ENCODE measurements around the gene MBD4. TPM values are rescaled to one million over a fixed set of nuclear protein-coding genes. Genes with fewer than 3 reads are reported as not detected.
"Not testable (repeated sequence)": the region's sequence is repeated elsewhere in the genome, so short reads cannot be mapped to it uniquely, and the experiment has no call there.

MBD4 gene
- polyA plus RNA-seq, 1 donor (not counting 4 experiments of a cell fraction or from before 2014, with no cell fraction given) = 35.0 TPM

DNA sequence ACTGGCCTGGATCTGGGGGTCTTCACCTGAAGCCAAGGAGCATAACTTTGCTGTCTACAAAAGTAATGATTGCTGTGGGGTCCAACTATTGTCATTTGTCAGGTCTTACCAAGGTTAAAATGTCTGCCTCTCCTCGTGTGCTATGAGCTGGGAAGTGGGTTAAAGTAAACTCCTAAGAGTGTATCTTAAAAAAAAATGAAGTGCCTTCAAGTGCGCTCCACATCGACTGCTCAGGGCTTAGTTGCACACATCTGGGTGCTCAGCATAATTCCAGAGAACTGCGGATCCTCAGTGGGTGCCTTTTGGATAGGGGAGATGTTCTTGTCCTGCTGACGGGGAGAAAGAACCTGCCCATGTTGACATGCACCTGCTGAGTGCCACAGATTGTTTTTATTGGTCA, 52.3 kb downstream of the MBD4 start:
- DNase-seq (ENCODE audit: low read depth, low spot score) (no peak), FAIRE-seq (no peak)
- TF ChIP-seq EZH2 (IDR thresholded peaks at IDR 0.05; ENCODE audit: low read length) = no peak
- TF ChIP-seq, protein P1, sequence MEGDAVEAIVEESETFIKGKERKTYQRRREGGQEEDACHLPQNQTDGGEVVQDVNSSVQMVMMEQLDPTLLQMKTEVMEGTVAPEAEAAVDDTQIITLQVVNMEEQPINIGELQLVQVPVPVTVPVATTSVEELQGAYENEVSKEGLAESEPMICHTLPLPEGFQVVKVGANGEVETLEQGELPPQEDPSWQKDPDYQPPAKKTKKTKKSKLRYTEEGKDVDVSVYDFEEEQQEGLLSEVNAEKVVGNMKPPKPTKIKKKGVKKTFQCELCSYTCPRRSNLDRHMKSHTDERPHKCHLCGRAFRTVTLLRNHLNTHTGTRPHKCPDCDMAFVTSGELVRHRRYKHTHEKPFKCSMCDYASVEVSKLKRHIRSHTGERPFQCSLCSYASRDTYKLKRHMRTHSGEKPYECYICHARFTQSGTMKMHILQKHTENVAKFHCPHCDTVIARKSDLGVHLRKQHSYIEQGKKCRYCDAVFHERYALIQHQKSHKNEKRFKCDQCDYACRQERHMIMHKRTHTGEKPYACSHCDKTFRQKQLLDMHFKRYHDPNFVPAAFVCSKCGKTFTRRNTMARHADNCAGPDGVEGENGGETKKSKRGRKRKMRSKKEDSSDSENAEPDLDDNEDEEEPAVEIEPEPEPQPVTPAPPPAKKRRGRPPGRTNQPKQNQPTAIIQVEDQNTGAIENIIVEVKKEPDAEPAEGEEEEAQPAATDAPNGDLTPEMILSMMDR (optimal IDR thresholded peaks at IDR 0.05 in 1 of 3, IDR thresholded peaks at IDR 0.05 in 1 of 3, conservative IDR thresholded peaks at IDR 0.05 in 1 of 3; ENCODE audit: extremely low read depth in 1 of 3, insufficient read depth in 2 of 3, low read length in 3 of 3) = no peak
- no peak overlapping the region for H3K9ac ChIP-seq (ENCODE audit: control insufficient read depth, extremely low read depth, insufficient read depth, low read length)
- no peak overlapping the region for H3K27ac ChIP-seq (ENCODE audit: control insufficient read depth, insufficient read depth, low read length)
- H2AFZ ChIP-seq (ENCODE audit: control insufficient read depth, low read length) = no peak overlapping the region
- H3K9me3 ChIP-seq (ENCODE audit: control insufficient read depth, low read depth, low read length) = no peaks in the 10 kb centered on the region
- no peaks in the 10 kb centered on the region for H3K27me3 ChIP-seq (ENCODE audit: control insufficient read depth, extremely low read depth, insufficient read depth, low read length)
- dilution Hi-C loops (cut with MboI; ENCODE audit: extremely low pct_ligation_motif_present, low sequenced_read_pairs) = no loop called here
- H3K4me1 ChIP-seq (ENCODE audit: control insufficient read depth, extremely low read depth, insufficient read depth, low read length) = peaks cover 6% of the 10 kb centered on the region
- H3K79me2 ChIP-seq (ENCODE audit: control insufficient read depth, insufficient read depth, low read length) = no peaks in the 10 kb centered on the region
- H3K4me2 ChIP-seq (ENCODE audit: control insufficient read depth, extremely low read depth, insufficient read depth, low read depth, low read length) = no peak overlapping the region
- H3K9me1 ChIP-seq (ENCODE audit: control insufficient read depth, extremely low read depth, insufficient read depth, low read length) = no peaks in the 10 kb centered on the region
- H3K4me3 ChIP-seq (ENCODE audit: control insufficient read depth in 2 of 3, extremely low read depth in 1 of 3, insufficient read depth in 2 of 3, low read depth in 1 of 3, low read length in 3 of 3) = no peak overlapping the region
- H4K20me1 ChIP-seq (ENCODE audit: control insufficient read depth, extremely low read depth, insufficient read depth, low read length) = no peaks in the 10 kb centered on the region
- peaks cover 10 to 12% of the 10 kb centered on the region in 2 experiments for H3K36me3 ChIP-seq (ENCODE audit: control insufficient read depth in 2 of 2, extremely low read depth in 1 of 2, insufficient read depth in 2 of 2, low read length in 2 of 2)

GRCh38 chr3:129386984-129387383, 52.8 kb downstream of the MBD4 start:
- Histone ChIP-seq H3K27ac (ENCODE audit: control insufficient read depth, insufficient read depth, low read length) (no peak overlapping the region), H3K27me3 (ENCODE audit: control insufficient read depth, extremely low read depth, insufficient read depth, low read length) (no peaks in the 10 kb centered on the region), H3K9ac (ENCODE audit: control insufficient read depth, extremely low read depth, insufficient read depth, low read length) (no peak overlapping the region), H3K36me3 (ENCODE audit: control insufficient read depth in 2 of 2, extremely low read depth in 1 of 2, insufficient read depth in 2 of 2, low read length in 2 of 2) (peaks cover 10 to 12% of the 10 kb centered on the region in 2 experiments), H3K9me1 (ENCODE audit: control insufficient read depth, extremely low read depth, insufficient read depth, low read length) (no peaks in the 10 kb centered on the region), H2AFZ (ENCODE audit: control insufficient read depth, low read length) (no peak overlapping the region), H3K4me1 (ENCODE audit: control insufficient read depth, extremely low read depth, insufficient read depth, low read length) (peaks cover 6% of the 10 kb centered on the region), H4K20me1 (ENCODE audit: control insufficient read depth, extremely low read depth, insufficient read depth, low read length) (no peaks in the 10 kb centered on the region), H3K4me3 (ENCODE audit: control insufficient read depth in 2 of 3, extremely low read depth in 1 of 3, insufficient read depth in 2 of 3, low read depth in 1 of 3, low read length in 3 of 3) (no peak overlapping the region), H3K4me2 (ENCODE audit: control insufficient read depth, extremely low read depth, insufficient read depth, low read depth, low read length) (no peak overlapping the region), H3K79me2 (ENCODE audit: control insufficient read depth, insufficient read depth, low read length) (no peaks in the 10 kb centered on the region), H3K9me3 (ENCODE audit: control insufficient read depth, low read depth, low read length) (no peaks in the 10 kb centered on the region)
- dilution Hi-C loops (cut with MboI; ENCODE audit: extremely low pct_ligation_motif_present, low sequenced_read_pairs) = no loop called here
- TF ChIP-seq, protein P1 (optimal IDR thresholded peaks at IDR 0.05 in 1 of 3, IDR thresholded peaks at IDR 0.05 in 1 of 3, conservative IDR thresholded peaks at IDR 0.05 in 1 of 3; ENCODE audit: extremely low read depth in 1 of 3, insufficient read depth in 2 of 3, low read length in 3 of 3) = no peak
- DNase-seq (ENCODE audit: low read depth, low spot score) (no peak), FAIRE-seq (no peak)

- H3K27ac ChIP-seq (ENCODE audit: control insufficient read depth, insufficient read depth, low read length); H3K79me2 ChIP-seq (ENCODE audit: control insufficient read depth, insufficient read depth, low read length); H3K4me3 ChIP-seq (ENCODE audit: control insufficient read depth in 2 of 3, extremely low read depth in 1 of 3, insufficient read depth in 2 of 3, low read depth in 1 of 3, low read length in 3 of 3); H3K27me3 ChIP-seq (ENCODE audit: control insufficient read depth, extremely low read depth, insufficient read depth, low read length); H3K4me1 ChIP-seq (ENCODE audit: control insufficient read depth, extremely low read depth, insufficient read depth, low read length); H3K9me3 ChIP-seq (ENCODE audit: control insufficient read depth, low read depth, low read length); H2AFZ ChIP-seq (ENCODE audit: control insufficient read depth, low read length); H3K36me3 ChIP-seq (ENCODE audit: control insufficient read depth in 2 of 2, extremely low read depth in 1 of 2, insufficient read depth in 2 of 2, low read length in 2 of 2); H3K9ac ChIP-seq (ENCODE audit: control insufficient read depth, extremely low read depth, insufficient read depth, low read length); H3K9me1 ChIP-seq (ENCODE audit: control insufficient read depth, extremely low read depth, insufficient read depth, low read length); FAIRE-seq; DNase-seq (ENCODE audit: low read depth, low spot score); H3K4me2 ChIP-seq (ENCODE audit: control insufficient read depth, extremely low read depth, insufficient read depth, low read depth, low read length); dilution Hi-C loops (cut with MboI; ENCODE audit: extremely low pct_ligation_motif_present, low sequenced_read_pairs); H4K20me1 ChIP-seq (ENCODE audit: control insufficient read depth, extremely low read depth, insufficient read depth, low read length): not testable (repeated sequence)
Observed at GRCh38 chr3:129385507-129385906, 54.2 kb downstream of the MBD4 start.
